Astrocyte (in vitro differentiated cells and primary cell): ENCODE data around the gene UBE2D2.

Experiments
- CTCF ChIP-seq: IDR thresholded peaks from 2 replicates; pipeline ENCODE4 v1.5.1; 2011; ENCODE audit warnings: low read depth, mild to moderate bottlenecking, inconsistent platforms, low read length, moderate library complexity; ENCODE audit not compliant: insufficient read depth
- EZH2 ChIP-seq: IDR thresholded peaks from 2 replicates; pipeline ENCODE4 v1.6.1; 2012; ENCODE audit warnings: mild to moderate bottlenecking, low read length, inconsistent platforms; ENCODE audit not compliant: insufficient read depth

- TF ChIP-seq CTCF (no peak), EZH2 (no peak)
Measured at GRCh38 chr5:139652788-139653241, 91.7 kb downstream of the UBE2D2 start.
